Small intestine (tissue), 7 donors: Measurements from ENCODE around the gene ADIPOR2. TPM values are rescaled to one million over a fixed set of nuclear protein-coding genes. Genes with fewer than 3 reads are reported as not detected.
"Not testable (repeated sequence)": the region's sequence is repeated elsewhere in the genome, so short reads cannot be mapped to it uniquely, and the experiment has no call there.

Experiments
- DNase-seq, 2 donors: peaks; one replicate each; pipeline versions ENCODE4 v3.0.0 to v3.0.0-alpha.2; 2013
- FAIRE-seq: peaks from 2 replicates; lab custom pipeline; 2012; peaks lifted over from hg19 to GRCh38; lab: Jason Lieb, UNC
- H3K27ac ChIP-seq, 3 donors: one replicate each; pipeline ENCODE4 v1.5.1; 2013; ENCODE audit warnings: low read length in 2 of 3, mild to moderate bottlenecking in 2 of 3, control low read depth in 1 of 3, inconsistent platforms in 1 of 3, low read depth in 1 of 3, moderate library complexity in 1 of 3
- H3K27me3 ChIP-seq, 3 donors: one replicate each; pipeline ENCODE4 v1.6.1; 2013; ENCODE audit warnings: low read length in 3 of 3, inconsistent platforms in 1 of 3; ENCODE audit not compliant: control insufficient read depth in 3 of 3, insufficient read depth in 3 of 3
- H3K36me3 ChIP-seq, 3 donors: one replicate each; pipeline ENCODE4 v1.6.1; 2013; ENCODE audit warnings: low read length in 3 of 3, inconsistent platforms in 1 of 3, low read depth in 1 of 3, mild to moderate bottlenecking in 1 of 3, moderate library complexity in 1 of 3; ENCODE audit not compliant: control insufficient read depth in 3 of 3, insufficient read depth in 2 of 3
- H3K4me1 ChIP-seq, 3 donors: one replicate each; pipeline ENCODE4 v1.6.1; 2013; ENCODE audit warnings: low read length in 2 of 3, inconsistent platforms in 1 of 3, low read depth in 1 of 3, mild to moderate bottlenecking in 1 of 3, moderate library complexity in 1 of 3; ENCODE audit not compliant: control insufficient read depth in 3 of 3, insufficient read depth in 2 of 3
- H3K4me3 ChIP-seq, 3 donors: one replicate each; pipeline ENCODE4 v1.5.1; 2013; ENCODE audit warnings: low read length in 3 of 3, control low read depth in 1 of 3, inconsistent platforms in 1 of 3, low read depth in 1 of 3, mild to moderate bottlenecking in 1 of 3, moderate library complexity in 1 of 3
- H3K9me3 ChIP-seq, 2 donors: one replicate each; pipeline ENCODE4 v1.6.1; 2013; ENCODE audit warnings: low read depth in 1 of 2, low read length in 1 of 2; ENCODE audit not compliant: control insufficient read depth in 2 of 2, insufficient read depth in 1 of 2
- WGBS, 3 donors: extraction: QIAGEN DNeasy Blood & Tissue Kit; methylation state at CpG; one replicate each; pipeline ENCODE4 v1.1.7; 2013; 5-methylcytosine and 5-hydroxymethylcytosine counted together
- polyA plus RNA-seq, 4 donors: library from polyadenylated mRNA; stranded (reverse) in 3 of 4; unstranded in 1 of 4; fragments of 200-250 nt in 3 of 4; fragments of 120-200 nt in 1 of 4; gene quantifications; one replicate each; pipeline versions ENCODE4 v1.2.1 to v1.2.3, GENCODE V29; 2013
- donor health status: healthy with polysubstance abuse.
- donor health status: control.
- donor health status: control.
- donor health status: Bipolar disorder and iron deficiency.
- donor health status: healthy.

The ADIPOR2 gene
- polyA plus RNA-seq, 4 donors, result 35.6 to 57.3 (median 48.9) TPM

DNA sequence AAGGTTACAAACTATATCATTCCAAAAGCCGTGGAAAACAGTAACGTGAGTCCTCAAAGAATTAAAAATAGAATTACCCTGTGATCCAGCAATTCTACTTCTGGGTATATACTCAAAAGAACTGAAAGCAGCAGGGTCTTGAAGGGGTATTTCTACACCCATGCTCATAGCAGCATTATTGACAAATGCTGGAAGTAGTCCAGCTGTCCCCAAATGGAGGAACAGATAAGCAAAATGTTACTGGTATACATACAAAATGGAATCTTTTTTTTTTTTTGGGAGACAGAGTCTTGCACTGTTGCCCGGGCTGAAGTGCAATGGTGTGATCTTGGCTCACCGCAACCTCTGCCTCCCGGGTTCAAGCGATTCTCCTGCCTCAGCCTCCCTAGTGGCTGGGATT, 32.9 kb downstream of the ADIPOR2 start:
- Histone ChIP-seq H3K27ac (no peak overlapping the region), H3K4me1 (no peaks in the 10 kb centered on the region), H3K27me3 (no peaks in the 10 kb centered on the region), H3K36me3 (peaks cover 0 to 8% (median 5%) of the 10 kb centered on the region in 3 donors), H3K9me3 (no peaks in the 10 kb centered on the region), H3K4me3 (no peak overlapping the region)
- FAIRE-seq (no peak), DNase-seq (no peak)
- WGBS, 3 donors, result 86 to 95% (median 91%) methylated on average over 6 of the region's 6 CpGs

DNA sequence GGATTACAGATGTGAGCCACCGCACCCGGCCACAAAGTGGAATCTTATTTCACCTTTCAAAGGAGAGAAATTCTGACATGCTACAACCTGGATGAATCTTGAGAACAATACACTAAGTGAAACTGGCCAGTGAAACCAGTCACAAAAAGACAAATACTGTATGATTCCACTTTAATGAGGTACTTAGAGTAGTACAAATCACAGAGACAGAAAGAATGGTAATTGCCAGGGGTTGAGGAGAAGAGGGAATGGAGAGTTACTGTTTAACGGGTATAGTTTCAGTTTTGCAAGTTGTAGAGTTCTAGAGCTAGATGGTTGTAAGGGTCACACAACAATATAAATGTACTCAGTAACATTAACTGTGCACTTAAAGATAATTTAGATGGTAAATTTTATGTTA, 33.4 kb downstream of the ADIPOR2 start:
- no peak overlapping the region for H3K27ac ChIP-seq
- DNase-seq (no peak), FAIRE-seq (no peak)
- H3K9me3 ChIP-seq, result no peaks in the 10 kb centered on the region
- H3K4me3 ChIP-seq, result no peak overlapping the region
- H3K4me1 ChIP-seq, result no peaks in the 10 kb centered on the region
- peaks cover 0 to 8% (median 5%) of the 10 kb centered on the region in 3 donors for H3K36me3 ChIP-seq
- no peaks in the 10 kb centered on the region for H3K27me3 ChIP-seq
- WGBS, 3 donors, result 77 to 88% (median 84%) methylated on average over 3 of the region's 3 CpGs

DNA sequence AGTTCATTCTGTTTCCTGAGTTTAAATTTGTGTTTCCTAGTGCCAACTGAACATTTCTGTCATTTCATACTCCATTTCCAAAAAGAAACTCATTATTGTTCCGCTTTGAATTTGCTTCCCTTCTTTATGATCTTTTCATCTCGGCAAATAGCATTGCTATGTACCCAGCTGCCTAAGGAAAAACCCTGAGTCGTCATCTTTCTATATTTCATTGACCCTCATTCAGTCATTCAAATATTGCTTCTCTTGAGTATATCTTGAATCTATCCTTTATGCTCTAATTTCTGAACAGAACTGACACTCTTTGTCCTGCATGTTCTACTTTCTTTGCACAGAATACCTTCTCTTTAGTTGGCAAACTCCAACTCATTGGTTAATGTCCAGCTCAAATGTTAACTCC, 35.9 kb downstream of the ADIPOR2 start:
- FAIRE-seq, result no peak
- WGBS, 3 donors, result 80 to 96% (median 93%) methylated on average over 3 of the region's 3 CpGs

DNA sequence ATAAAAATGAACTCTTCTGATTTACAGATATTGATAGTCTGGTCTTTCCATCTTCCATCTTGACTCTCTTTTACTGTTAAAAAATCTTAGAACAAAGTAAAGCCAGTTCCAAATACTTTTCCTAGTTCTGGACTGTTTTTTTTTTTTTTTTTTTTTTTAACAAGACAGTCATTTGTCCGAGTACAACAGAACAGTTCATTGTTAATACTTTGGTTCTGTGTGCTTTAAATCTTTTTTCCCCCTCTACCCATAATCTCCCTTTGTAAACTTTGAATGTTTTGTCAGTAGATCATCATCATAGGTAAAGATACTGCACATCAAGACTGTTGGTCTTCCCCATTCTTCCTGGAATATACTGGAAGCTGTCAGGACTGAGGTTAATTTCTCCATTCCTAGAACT, 38.0 kb downstream of the ADIPOR2 start:
- Histone ChIP-seq H3K9me3 (no peaks in the 10 kb centered on the region), H3K4me1 (no peaks in the 10 kb centered on the region), H3K4me3 (no peak overlapping the region), H3K27ac (no peak overlapping the region), H3K36me3 (peaks cover 0 to 13% (median 5%) of the 10 kb centered on the region in 3 donors), H3K27me3 (no peaks in the 10 kb centered on the region)
- no peak for DNase-seq
- FAIRE-seq, result no peak
- WGBS, 3 donors, result 89 to 100% (median 96%) methylated on average over 1 of the region's 1 CpG

More for the DNA sequence above, 35.9 kb downstream of the ADIPOR2 start:
- no peaks in the 10 kb centered on the region for H3K27me3 ChIP-seq
- no peak for DNase-seq
- H3K4me3 ChIP-seq, result no peak overlapping the region
- H3K4me1 ChIP-seq, result no peaks in the 10 kb centered on the region
- H3K9me3 ChIP-seq, result no peaks in the 10 kb centered on the region
- H3K36me3 ChIP-seq, result peaks cover 0 to 13% (median 5%) of the 10 kb centered on the region in 3 donors
- no peak overlapping the region for H3K27ac ChIP-seq

DNA sequence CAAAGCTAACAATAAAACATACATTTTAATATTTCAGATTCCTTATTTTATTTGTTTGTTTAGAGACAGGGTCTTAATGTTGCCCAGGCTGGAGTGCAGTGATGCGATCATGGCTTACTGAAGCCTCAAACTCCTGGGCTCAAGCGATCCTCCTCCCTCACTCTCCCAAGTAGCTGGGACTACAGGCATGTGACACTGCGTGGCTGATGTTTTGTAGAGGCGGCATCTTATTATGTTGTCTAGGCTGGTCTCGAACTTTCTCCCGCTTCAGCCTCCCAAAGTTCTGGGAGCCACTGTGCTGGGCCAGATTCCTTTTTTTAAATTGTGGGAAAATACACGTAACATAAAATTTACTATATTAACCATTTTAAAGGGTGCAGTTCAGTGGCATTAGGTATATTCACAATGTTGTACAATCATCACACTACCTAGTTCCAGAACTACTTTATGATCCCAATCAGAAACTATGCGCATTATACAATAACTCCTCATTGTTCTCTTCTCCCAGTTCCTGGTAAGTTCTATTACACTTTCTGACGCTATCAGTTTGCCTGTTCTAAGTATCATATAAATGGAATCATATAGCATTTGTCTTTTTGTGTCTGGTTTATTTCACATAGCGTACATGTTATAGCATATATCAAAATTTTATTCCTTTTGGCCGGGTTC, 40.3 kb downstream of the ADIPOR2 start:
- 96 to 97% (median 96%) methylated on average over 11 of the region's 11 CpGs for WGBS, 3 donors
- H3K4me1 ChIP-seq, result no peaks in the 10 kb centered on the region
- DNase-seq (no peak), FAIRE-seq (no peak)
- no peaks in the 10 kb centered on the region for H3K27me3 ChIP-seq
- H3K27ac ChIP-seq, result no peak overlapping the region
- H3K9me3 ChIP-seq, result no peaks in the 10 kb centered on the region
- no peak overlapping the region for H3K4me3 ChIP-seq
- peaks cover 0 to 11% (median 3%) of the 10 kb centered on the region in 3 donors for H3K36me3 ChIP-seq

DNA sequence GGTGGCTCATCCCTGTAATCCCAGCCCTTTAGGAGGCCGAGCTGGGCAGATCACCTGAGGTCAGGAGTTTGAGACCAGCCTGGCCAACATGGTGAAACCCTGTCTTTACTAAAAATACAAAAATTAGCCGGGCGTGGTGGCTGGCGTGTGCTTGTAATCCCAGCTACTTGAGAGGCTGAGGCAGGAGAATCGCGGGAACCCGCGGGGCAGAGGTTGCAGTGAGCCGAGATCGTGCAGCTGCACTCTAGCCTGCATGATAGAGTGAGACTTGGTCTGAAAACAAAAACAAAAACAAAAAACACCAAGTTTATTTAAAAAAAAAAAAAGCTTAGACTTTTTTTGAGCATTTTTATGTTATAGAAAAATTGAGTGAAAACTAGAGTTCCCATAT, 40.8 kb downstream of the ADIPOR2 start:
- not testable (repeated sequence) for FAIRE-seq

DNA sequence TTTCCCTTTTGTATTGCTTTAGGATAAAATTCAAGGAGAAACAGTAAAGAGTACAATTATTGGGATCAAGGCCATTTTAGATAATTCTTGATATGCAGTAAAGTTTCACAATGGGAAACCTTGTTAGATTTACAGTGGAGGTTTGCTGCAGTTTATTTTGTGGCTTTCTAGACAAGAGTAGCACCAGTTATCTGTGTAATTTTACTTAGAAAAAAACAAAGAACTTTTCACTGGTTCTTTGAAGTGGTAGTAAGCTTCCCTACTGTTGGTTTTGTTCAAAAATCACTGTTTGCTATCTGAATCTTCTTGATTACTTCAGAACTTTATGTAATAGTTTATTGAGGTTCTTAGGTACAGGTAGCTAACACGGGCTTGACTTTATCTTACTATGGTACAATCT, 42.0 kb downstream of the ADIPOR2 start:
- Histone ChIP-seq H3K4me1 (peaks cover 0 to 2% (median 0%) of the 10 kb centered on the region in 3 donors), H3K27me3 (no peaks in the 10 kb centered on the region), H3K4me3 (no peak overlapping the region), H3K9me3 (no peaks in the 10 kb centered on the region), H3K36me3 (peaks cover 0 to 6% (median 0%) of the 10 kb centered on the region in 3 donors), H3K27ac (no peak overlapping the region)
- 16 to 56% (median 29%) methylated on average over 1 of the region's 1 CpG for WGBS, 3 donors
- no peak for DNase-seq
- no peak for FAIRE-seq

More for the DNA sequence above, 40.8 kb downstream of the ADIPOR2 start:
- H3K27ac ChIP-seq, H3K9me3 ChIP-seq, H3K4me1 ChIP-seq, DNase-seq, H3K27me3 ChIP-seq, H3K4me3 ChIP-seq: not testable (repeated sequence)
- WGBS, 3 donors, result 92 to 95% (median 93%) methylated on average over 10 of the region's 10 CpGs
- peaks cover 0 to 11% (median 3%) of the 10 kb centered on the region in 3 donors for H3K36me3 ChIP-seq

DNA sequence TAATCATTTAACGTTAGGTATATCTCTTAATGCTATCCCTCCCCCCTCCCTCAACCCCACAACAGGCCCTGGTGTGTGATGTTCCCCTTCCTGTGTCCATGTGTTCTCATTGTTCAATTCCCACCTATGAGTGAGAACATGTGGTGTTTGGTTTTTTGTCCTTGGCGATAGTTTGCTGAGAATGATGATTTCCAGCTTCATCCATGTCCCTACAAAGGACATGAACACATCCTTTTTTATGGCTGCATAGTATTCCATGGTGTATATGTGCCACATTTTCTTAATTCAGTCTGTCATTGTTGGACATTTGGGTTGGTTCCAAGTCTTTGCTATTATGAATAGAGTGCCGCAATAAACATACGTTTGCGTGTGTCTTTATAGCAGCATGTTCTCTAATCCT, 42.8 kb downstream of the ADIPOR2 start:
- 94 to 95% (median 95%) methylated on average over 5 of the region's 5 CpGs for WGBS, 3 donors
- FAIRE-seq, H3K4me1 ChIP-seq, H3K9me3 ChIP-seq, H3K27me3 ChIP-seq, H3K36me3 ChIP-seq, H3K27ac ChIP-seq, H3K4me3 ChIP-seq, DNase-seq: not testable (repeated sequence)
